K562 (cell line): Measurements from ENCODE around the gene RETREG2. TPM values are rescaled to one million over a fixed set of nuclear protein-coding genes. Genes with fewer than 3 reads are reported as not detected.
A peak's percentile ranks its signal among the peaks of the same experiment; 100 is the strongest.

Experiments used
- ATF2 ChIP-seq: sonication (generic); formaldehyde crosslinking; IDR thresholded peaks from 2 replicates; pipeline ENCODE4 v1.8.1; 2022; ENCODE audit warnings: missing genetic modification reagents
- ATF4 ChIP-seq: fragments of 450-650 bp; formaldehyde crosslinking; IDR thresholded peaks from 2 replicates; pipeline ENCODE4 v1.4.0; 2022; ENCODE audit warnings: mild to moderate bottlenecking, moderate library complexity
- BACH1 ChIP-seq: fragments of 200-800 bp; sonication (Bioruptor generic); IDR thresholded peaks from 2 replicates; pipeline ENCODE4 v1.6.1; 2016; ENCODE audit warnings: missing genetic modification characterization, missing compliant biosample characterization
- BRCA1 ChIP-seq, 2 experiments: fragments of 450-650 bp in 1 of 2; sonication (generic) in 1 of 2; formaldehyde crosslinking in 1 of 2; IDR thresholded peaks; 2 replicates each; pipeline versions ENCODE4 v1.5.0 to v1.6.1; 2017 to 2020; ENCODE audit warnings: mild to moderate bottlenecking in 1 of 2, missing genetic modification reagents in 1 of 2
- CEBPG ChIP-seq, 3 experiments: fragments of 200-800 bp in 1 of 3; sonication (Bioruptor generic) in 1 of 3; sonication (generic) in 1 of 3; formaldehyde crosslinking in 1 of 3; IDR thresholded peaks in 2 of 3; conservative IDR thresholded peaks in 1 of 3; 2 replicates each; pipeline versions ENCODE4 v1.6.1 to v1.8.0; 2016 to 2022; ENCODE audit warnings: missing compliant biosample characterization in 2 of 3, missing genetic modification characterization in 2 of 3, mild to moderate bottlenecking in 1 of 3, missing genetic modification reagents in 1 of 3
- EP300 ChIP-seq: IDR thresholded peaks from 2 replicates; pipeline ENCODE4 v1.6.1; 2012; ENCODE audit warnings: low read length, improper control_type of control experiment
- FOSL1 ChIP-seq: fragments of 200-800 bp; sonication (Bioruptor generic); conservative IDR thresholded peaks from 2 replicates; pipeline ENCODE4 v1.6.1; 2016; ENCODE audit warnings: missing genetic modification characterization, missing compliant biosample characterization
- FOXP1 ChIP-seq: sonication (generic); formaldehyde crosslinking; IDR thresholded peaks from 2 replicates; pipeline ENCODE4 v1.8.0; 2022; ENCODE audit warnings: mild to moderate bottlenecking, missing genetic modification reagents
- HDAC2 ChIP-seq: fragments of 450-650 bp; IDR thresholded peaks from 2 replicates; pipeline ENCODE4 v1.6.1; 2016; ENCODE audit warnings: mild to moderate bottlenecking
- KLF1 ChIP-seq: fragments of 450-650 bp; IDR thresholded peaks from 2 replicates; pipeline ENCODE4 v1.6.1; 2016; ENCODE audit warnings: missing genetic modification characterization, missing compliant biosample characterization
- NELFE ChIP-seq: IDR thresholded peaks from 2 replicates; pipeline ENCODE4 v1.6.1; 2011; ENCODE audit warnings: mild to moderate bottlenecking; ENCODE audit not compliant: insufficient read depth, insufficient read length
- NFIC ChIP-seq: fragments of 450-650 bp; IDR thresholded peaks from 2 replicates; pipeline ENCODE4 v1.6.1; 2017; ENCODE audit warnings: mild to moderate bottlenecking, inconsistent platforms
- PCBP2 ChIP-seq: fragments of 200-400 bp; formaldehyde crosslinking; IDR thresholded peaks from 2 replicates; pipeline ENCODE4 v1.6.1; 2018; ENCODE audit warnings: low read length, low read depth, mild to moderate bottlenecking, moderate library complexity; ENCODE audit not compliant: poor library complexity, severe bottlenecking
- PHB2 ChIP-seq: fragments of 450-650 bp; IDR thresholded peaks from 2 replicates; pipeline ENCODE4 v1.6.1; 2017; ENCODE audit warnings: low read depth
- PHF8 ChIP-seq: fragments of 200-600 bp; sonication (generic); IDR thresholded peaks from 2 replicates; pipeline ENCODE4 v1.6.1; 2012; ENCODE audit warnings: mixed run types, mild to moderate bottlenecking, inconsistent platforms, low read length, moderate library complexity, borderline replicate concordance
- RBM25 ChIP-seq: fragments of 200-400 bp; formaldehyde crosslinking; IDR thresholded peaks from 2 replicates; pipeline ENCODE4 v1.6.1; 2018; ENCODE audit warnings: low read length, low read depth, moderate library complexity; ENCODE audit not compliant: severe bottlenecking
- SAFB ChIP-seq: fragments of 200-400 bp; formaldehyde crosslinking; IDR thresholded peaks from 2 replicates; pipeline ENCODE4 v1.6.1; 2017; ENCODE audit warnings: low read depth, low read length, borderline replicate concordance
- SIX5 ChIP-seq, 2 experiments: IDR thresholded peaks; 2 replicates each; pipeline ENCODE4 v1.6.1; 2011; ENCODE audit warnings: low read length in 2 of 2, borderline replicate concordance in 1 of 2, low read depth in 1 of 2, mild to moderate bottlenecking in 1 of 2, moderate library complexity in 1 of 2; ENCODE audit not compliant: insufficient read depth in 1 of 2
- SRF ChIP-seq, 2 experiments: fragments of 250-450, 450-650 bp in 1 of 2; sonication (Bioruptor Pico) in 1 of 2; sonication (generic) in 1 of 2; formaldehyde crosslinking; IDR thresholded peaks; 2 replicates each; pipeline versions ENCODE4 v1.5.0 to v1.5.1; 2020 to 2022; ENCODE audit warnings: mild to moderate bottlenecking in 1 of 2, missing genetic modification reagents in 1 of 2
- TBP ChIP-seq: optimal IDR thresholded peaks from 2 replicates; pipeline ENCODE3; 2011; ENCODE audit warnings: low read depth, low read length, improper control_type of control experiment
- ZNF3 ChIP-seq: fragments of 250-450 bp; sonication (Bioruptor Pico); IDR thresholded peaks from 2 replicates; pipeline ENCODE4 v1.5.0; 2021; ENCODE audit warnings: mild to moderate bottlenecking, moderate library complexity
- ZNF79 ChIP-seq: fragments of 250-450 bp; sonication (Bioruptor Pico); IDR thresholded peaks from 2 replicates; pipeline ENCODE4 v1.4.0; 2020; ENCODE audit warnings: low read depth, mild to moderate bottlenecking, moderate library complexity
- polyA plus RNA-seq, 8 experiments: library from polyadenylated mRNA; depleted of rRNA in 4 of 8; stranded (reverse) in 5 of 8; unstranded in 3 of 8; fragments of >200 nt; fragmentation: Nextera tagmentation in 2 of 8; fragmentation: Illumina TruSeq in 1 of 8; extraction: Ambion mirVana in 2 of 8; extraction: Trizol in 1 of 8; gene quantifications; 2 replicates each; pipeline versions ENCODE4 v1.2.1 to v1.2.3, GENCODE V29; 2011 to 2014; ENCODE audit warnings: inconsistent platforms in 1 of 8, missing spikeins in 1 of 8
- total RNA-seq, 7 experiments: library from RNA; depleted of rRNA in 6 of 7; stranded (reverse); fragments of >200 nt in 6 of 7; fragmentation: Illumina TruSeq in 2 of 7; extraction: Trizol in 2 of 7; gene quantifications; 2 replicates each; pipeline versions ENCODE4 v1.2.1 to v1.2.3, GENCODE V29; 2011 to 2021; ENCODE audit warnings: low replicate concordance in 1 of 7

RETREG2 gene
- total and polyA plus RNA-seq, 9 of the 15 experiments (the other 6 are each of a cell fraction or from before 2014, with no cell fraction given), result 4.9 to 40.1 (median 19.2) TPM

GRCh38 chr2:219177552-219178376, at the start of gene RETREG2 (continued):
- no peak for TF ChIP-seq ATF2
- no peak for TF ChIP-seq PHB2
- TF ChIP-seq SAFB, result no peak
- peak; percentile 87 for TF ChIP-seq FOSL1 (tag)
- TF ChIP-seq CEBPG (CRISPR knock-in tag; IDR thresholded peaks at IDR 0.05), result no peak
- TF ChIP-seq CEBPG (tag; conservative IDR thresholded peaks at IDR 0.05 in 1 of 2, IDR thresholded peaks at IDR 0.05 in 1 of 2), result no peak
- TF ChIP-seq ATF4, result peak; percentile 61
- no peak for TF ChIP-seq NELFE
- TF ChIP-seq SRF (CRISPR knock-in tag; IDR thresholded peaks at IDR 0.05), result no peak
- 0 out of 2 replicates have a peak, but pooled peaks have one; percentile 39 for TF ChIP-seq FOXP1 (CRISPR knock-in tag)
- peak; percentile 85 for TF ChIP-seq KLF1
- peak; percentile 6; the same call in 1 of the 2 replicates for TF ChIP-seq EP300
- no peak for TF ChIP-seq BRCA1 (IDR thresholded peaks at IDR 0.05)
- TF ChIP-seq BRCA1 (CRISPR knock-in tag; IDR thresholded peaks at IDR 0.05), result no peak
- no peak for TF ChIP-seq RBM25
- no peak for TF ChIP-seq PCBP2
- peak; percentile 75; the same call in 1 of the 2 replicates for TF ChIP-seq PHF8
- peak; percentile 41 for TF ChIP-seq TBP
- no peak for TF ChIP-seq ZNF3 (CRISPR knock-in tag)
- no peak for TF ChIP-seq ZNF79 (CRISPR knock-in tag)
- 0 out of 2 replicates have a peak, but pooled peaks have one; percentile 5 for TF ChIP-seq NFIC
- TF ChIP-seq SIX5 (IDR thresholded peaks at IDR 0.05; ENCODE audit: borderline replicate concordance in 1 of 2, insufficient read depth in 1 of 2, low read depth in 1 of 2, low read length in 2 of 2), result no peak
- peak; percentile 63 for TF ChIP-seq HDAC2
- no peak for TF ChIP-seq BACH1
